Choroid plexus epithelial cell (primary cell): ENCODE measurements around the gene CDC42BPB.

Source experiments
- DNase-seq: peaks from one replicate; pipeline ENCODE4 v3.0.0-alpha.2; 2010; ENCODE audit warnings: low read depth
- H3K4me3 ChIP-seq: 2 replicates; pipeline ENCODE4 v1.5.1; 2011; ENCODE audit warnings: low read depth, mild to moderate bottlenecking, control low read depth, low read length, moderate library complexity
- CTCF ChIP-seq: conservative IDR thresholded peaks from 2 replicates; pipeline ENCODE4 v1.5.1; 2011; ENCODE audit warnings: low read depth, mild to moderate bottlenecking, control low read depth, inconsistent platforms, low read length, moderate library complexity

Gene CDC42BPB

GRCh38 chr14:102951034-102951433, 106.3 kb downstream of the CDC42BPB start:
- no peak for TF ChIP-seq CTCF
- DNase-seq: peak; percentile 19
- H3K4me3 ChIP-seq: no peak overlapping the region

DNA sequence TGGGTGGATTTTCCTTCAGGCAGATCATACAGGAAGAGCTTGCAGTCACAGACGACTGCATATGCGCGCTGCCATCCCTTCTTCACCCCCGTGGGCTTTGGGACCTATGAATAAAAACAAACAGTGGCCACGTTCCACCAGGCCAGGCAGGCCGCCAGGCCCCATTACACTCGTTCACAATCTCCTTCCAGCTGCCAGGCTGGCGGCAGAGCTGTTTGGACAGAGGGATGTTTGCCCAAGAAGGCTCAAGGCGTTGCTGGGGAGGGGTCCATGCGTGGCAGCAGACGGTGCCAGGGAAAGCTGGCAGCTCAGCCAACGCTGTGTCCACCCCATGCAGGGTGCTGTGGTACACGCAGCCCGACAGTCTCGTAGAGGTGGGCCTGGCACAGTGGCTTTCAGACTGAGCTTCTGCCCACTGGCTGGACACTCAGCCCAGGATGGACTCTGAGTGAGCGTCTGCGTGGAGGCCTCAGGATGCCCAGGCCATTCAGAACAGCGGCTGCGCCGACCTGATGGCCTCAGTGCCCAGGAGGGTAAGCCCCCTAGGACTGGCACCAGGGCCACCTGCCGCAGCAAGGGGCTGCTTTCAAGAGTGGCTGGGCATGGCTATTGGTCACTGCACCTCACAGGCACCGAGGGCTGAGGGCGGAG, 107.4 kb downstream of the CDC42BPB start:
- H3K4me3 ChIP-seq: no peak overlapping the region
- TF ChIP-seq CTCF: no peak
- DNase-seq: no peak

DNA sequence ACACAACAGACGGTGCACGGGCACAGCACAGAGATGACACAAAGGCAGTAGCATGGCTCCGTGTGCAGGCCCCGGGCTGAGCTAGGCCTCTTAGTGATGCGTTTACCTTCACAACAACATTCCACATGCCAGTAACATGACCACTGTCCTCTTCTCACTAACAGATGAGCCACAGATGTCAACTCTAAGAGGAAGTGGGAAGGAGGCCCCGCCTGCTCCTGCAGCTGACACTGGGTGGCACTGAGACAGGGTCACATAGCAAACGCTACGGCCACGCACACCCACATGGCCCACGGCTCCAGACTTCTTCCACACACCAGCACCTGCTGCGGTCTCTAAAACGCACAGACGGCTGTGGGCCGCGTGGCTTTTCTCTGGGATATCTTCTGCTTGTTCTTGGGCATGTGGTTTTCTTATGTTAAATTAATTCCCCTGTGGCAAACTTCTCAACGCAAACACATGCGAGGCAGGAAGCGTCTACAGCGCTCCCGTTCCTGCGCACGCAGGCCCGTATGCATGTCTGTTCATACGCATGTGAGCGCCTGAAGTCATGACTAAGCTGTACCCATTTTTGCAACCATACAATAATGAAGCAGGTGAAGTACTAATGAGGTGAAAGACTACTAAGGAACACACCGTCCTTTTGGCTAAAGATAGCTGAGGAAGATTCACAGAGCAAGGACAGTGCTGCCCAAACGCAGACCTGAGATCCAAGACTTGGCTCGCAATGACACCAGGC, 108.1 kb downstream of the CDC42BPB start:
- H3K4me3 ChIP-seq: no peak overlapping the region
- no peak for DNase-seq
- TF ChIP-seq CTCF: no peak

- no peak for TF ChIP-seq CTCF
- H3K4me3 ChIP-seq: no peak overlapping the region
- DNase-seq: no peak
Observed at GRCh38 chr14:102948698-102949061, 108.7 kb downstream of the CDC42BPB start.

- TF ChIP-seq CTCF: no peak
- H3K4me3 ChIP-seq: no peak overlapping the region
- DNase-seq: no peak
Observed at GRCh38 chr14:102947321-102948103, 109.8 kb downstream of the CDC42BPB start.

DNA sequence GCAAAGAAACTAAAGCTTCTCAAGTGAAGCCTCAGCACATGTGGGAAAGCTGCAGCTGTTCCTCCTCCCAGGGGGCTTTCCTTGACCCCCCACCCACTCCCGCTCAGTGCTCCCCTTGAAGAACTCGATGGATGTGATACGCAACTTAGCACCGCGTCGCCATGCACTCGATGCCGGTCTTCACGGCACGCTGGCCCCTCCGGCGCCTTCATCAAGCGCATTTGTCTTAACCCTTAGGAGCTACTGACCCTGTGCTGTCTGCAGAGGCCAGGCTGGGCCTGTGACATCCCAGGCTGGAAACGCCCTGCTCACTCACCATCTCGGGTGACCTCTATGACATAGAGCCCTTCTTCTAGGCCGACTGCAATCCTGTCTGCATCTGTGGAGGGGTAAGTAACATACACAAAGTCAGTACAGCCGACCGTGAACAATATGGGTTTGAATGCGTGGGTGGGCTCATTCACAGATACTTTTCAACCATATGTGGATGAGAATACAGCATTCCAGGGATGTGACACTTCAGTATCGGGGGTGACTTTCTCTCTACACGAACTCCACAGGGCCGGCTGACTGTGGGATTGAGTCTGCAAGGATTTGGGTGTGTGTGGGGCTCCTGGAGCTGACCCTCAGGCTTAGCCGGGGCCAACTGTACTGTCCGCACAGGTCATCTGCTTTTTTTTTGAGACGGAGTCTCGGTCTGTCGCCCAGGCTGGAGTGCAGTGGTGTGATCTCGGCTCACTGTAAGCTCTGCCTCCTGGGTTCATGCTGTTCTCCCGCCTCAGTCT, 111.8 kb downstream of the CDC42BPB start:
- DNase-seq: no peak
- TF ChIP-seq CTCF: no peak

More for the DNA sequence above, 111.8 kb downstream of the CDC42BPB start:
- H3K4me3 ChIP-seq: no peak overlapping the region
